Memory B cell (primary cell): ENCODE results near the gene ASPHD2.

Source experiments
- ATAC-seq: fragments of 150-1000 bp; cut with Tn5 transposase; 2 replicates; pipeline ENCODE4 v1.10.0; 2021; ENCODE audit warnings: low read depth, mild to moderate bottlenecking, moderate library complexity
- DNase-seq, 2 donors: peaks; one replicate each; pipeline ENCODE4 v3.0.0; 2022; ENCODE audit warnings: low spot score in 2 of 2
- H3K27ac Mint-ChIP-seq: one replicate; pipeline ENCODE4 v1.8.0; 2022; ENCODE audit warnings: mild to moderate bottlenecking, moderate library complexity, mixed read lengths
- H3K27me3 Mint-ChIP-seq: one replicate; pipeline ENCODE4 v1.8.0; 2022; ENCODE audit warnings: mixed read lengths
- H3K36me3 Mint-ChIP-seq: one replicate; pipeline ENCODE4 v1.8.0; 2022; ENCODE audit warnings: mild to moderate bottlenecking, mixed read lengths
- H3K4me1 Mint-ChIP-seq: one replicate; pipeline ENCODE4 v1.8.0; 2022; ENCODE audit warnings: mixed read lengths
- H3K4me3 Mint-ChIP-seq: one replicate; pipeline ENCODE4 v1.8.0; 2022; ENCODE audit warnings: mild to moderate bottlenecking, moderate library complexity, mixed read lengths
- H3K9me3 Mint-ChIP-seq: one replicate; pipeline ENCODE4 v1.8.0; 2022; ENCODE audit warnings: mixed read lengths

The ASPHD2 gene

DNA sequence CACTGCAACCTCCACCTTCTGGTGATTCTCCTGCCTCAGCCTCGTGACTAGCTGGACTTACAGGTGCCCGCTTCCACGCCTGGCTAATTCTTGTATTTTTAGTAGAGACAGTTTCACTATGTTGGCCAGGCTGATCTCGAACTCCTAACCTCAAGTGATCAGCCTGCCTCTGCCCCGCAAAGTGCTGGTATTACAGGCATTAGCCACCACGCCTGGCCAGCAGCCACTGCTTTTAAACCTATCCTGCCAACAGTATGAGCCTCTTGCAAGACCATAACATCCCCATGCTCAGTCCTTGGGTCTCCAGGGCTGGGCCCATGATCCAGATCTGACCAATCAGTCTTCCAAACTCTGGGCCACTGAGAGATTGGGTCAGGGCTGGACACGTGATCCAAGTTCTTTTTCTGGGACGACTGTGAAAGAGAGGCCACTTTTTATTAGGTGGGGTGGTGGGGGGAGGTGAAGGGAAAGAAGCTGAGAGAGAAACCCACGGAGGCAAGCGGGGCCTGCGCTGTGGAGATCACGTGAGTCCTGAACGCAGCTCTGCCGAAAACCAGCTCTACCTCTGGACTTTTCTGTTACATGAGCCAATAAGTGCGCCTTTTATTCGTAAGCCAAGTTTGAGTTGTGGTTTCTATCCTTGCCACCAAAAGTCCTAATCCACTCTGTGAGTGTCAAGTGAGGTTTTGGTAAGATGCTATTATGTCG lies 17.9 kb downstream of the ASPHD2 start:
- Mint-ChIP-seq H3K4me3 (no peak overlapping the region), H3K4me1 (no peaks in the 10 kb centered on the region), H3K27ac (no peak overlapping the region), H3K9me3 (no peaks in the 10 kb centered on the region), H3K27me3 (no peaks in the 10 kb centered on the region), H3K36me3 (peaks cover 12% of the 10 kb centered on the region)
- ATAC-seq (no peak), DNase-seq (no peak)

DNA sequence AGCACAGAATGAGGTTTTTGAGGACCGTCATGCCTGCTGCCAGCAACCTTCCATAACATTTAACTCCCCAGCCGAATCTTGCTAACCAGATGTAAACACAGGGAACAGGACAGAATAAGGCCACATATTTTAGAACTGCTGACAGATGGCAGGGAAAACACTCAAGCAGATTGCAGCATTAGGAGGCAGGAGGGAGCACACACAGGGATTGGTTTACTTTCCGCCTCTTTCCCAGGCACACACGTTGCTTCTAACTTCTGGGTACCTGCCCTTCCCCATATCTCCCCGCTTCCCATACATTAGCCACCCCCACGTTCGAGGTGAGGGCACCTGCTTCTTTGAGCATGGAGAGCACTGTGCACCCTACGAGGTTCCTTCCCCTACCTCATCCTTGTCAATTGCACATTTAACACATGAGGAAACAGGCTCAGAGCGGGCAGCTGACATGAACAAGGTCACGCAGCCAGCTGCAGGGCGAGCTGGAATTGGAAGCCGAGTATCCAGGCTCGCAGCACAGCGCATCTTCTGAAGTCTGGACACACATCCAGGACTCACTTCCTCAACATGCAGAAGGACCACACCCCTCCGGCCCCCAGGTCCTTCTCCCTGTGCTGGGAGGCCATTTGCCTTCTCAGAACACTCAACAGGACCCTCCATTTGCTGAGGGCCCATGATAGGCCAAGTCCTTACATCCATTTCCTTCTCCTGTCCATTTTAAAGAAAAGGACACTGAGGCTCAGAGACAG lies 18.7 kb downstream of the ASPHD2 start:
- H3K27ac Mint-ChIP-seq = peak overlapping the region; percentile 3
- no peaks in the 10 kb centered on the region for H3K4me1 Mint-ChIP-seq
- no peaks in the 10 kb centered on the region for H3K27me3 Mint-ChIP-seq
- ATAC-seq (no peak), DNase-seq (no peak)
- H3K9me3 Mint-ChIP-seq = no peaks in the 10 kb centered on the region
- peaks cover 14% of the 10 kb centered on the region for H3K36me3 Mint-ChIP-seq
- H3K4me3 Mint-ChIP-seq = no peak overlapping the region

DNA sequence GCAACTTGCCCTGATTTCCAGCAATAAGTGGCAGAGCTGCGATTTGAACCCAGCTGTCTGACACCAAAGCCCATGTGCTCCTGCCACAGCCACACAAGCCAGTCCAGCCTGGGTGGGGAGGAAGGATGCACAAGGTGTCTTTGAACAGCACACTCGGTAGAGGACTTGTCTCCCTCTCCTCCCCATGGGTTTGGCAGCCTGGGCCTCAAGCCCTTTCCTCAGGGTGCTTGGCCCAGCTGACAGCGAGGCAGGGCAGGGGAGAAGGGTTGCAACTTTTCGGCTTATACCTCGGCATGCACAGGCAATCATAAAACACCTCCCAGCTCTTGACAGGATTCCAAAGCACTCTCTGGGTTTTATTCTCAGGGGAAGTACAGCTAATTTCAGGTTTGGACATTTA lies 19.3 kb downstream of the ASPHD2 start:
- no peak for ATAC-seq
- no peaks in the 10 kb centered on the region for H3K4me1 Mint-ChIP-seq
- no peak for DNase-seq
- H3K36me3 Mint-ChIP-seq = peaks cover 17% of the 10 kb centered on the region
- no peak overlapping the region for H3K27ac Mint-ChIP-seq
- H3K9me3 Mint-ChIP-seq = no peaks in the 10 kb centered on the region
- H3K27me3 Mint-ChIP-seq = no peaks in the 10 kb centered on the region
- no peak overlapping the region for H3K4me3 Mint-ChIP-seq

DNA sequence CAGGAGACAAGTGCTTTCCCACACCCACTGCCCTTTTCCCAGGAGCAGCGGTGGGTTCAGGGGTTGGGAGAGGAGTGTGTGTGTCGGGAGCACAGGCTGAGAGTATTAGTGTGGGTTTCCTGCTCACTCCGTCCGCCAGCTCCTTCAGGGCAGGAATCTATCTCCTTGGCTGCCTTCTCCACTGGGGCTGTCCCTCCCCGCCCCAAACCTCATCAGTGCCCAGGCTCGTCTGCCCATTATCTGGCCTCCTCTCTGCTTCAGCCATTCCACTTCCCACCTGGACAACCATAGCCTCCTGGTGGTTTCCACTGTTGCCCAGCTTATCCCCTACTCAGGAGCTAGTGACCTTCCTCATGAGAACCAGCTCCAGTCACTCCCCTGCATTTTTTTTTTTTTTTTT lies 19.9 kb downstream of the ASPHD2 start:
- no peak overlapping the region for H3K27ac Mint-ChIP-seq
- no peak for ATAC-seq

DNA sequence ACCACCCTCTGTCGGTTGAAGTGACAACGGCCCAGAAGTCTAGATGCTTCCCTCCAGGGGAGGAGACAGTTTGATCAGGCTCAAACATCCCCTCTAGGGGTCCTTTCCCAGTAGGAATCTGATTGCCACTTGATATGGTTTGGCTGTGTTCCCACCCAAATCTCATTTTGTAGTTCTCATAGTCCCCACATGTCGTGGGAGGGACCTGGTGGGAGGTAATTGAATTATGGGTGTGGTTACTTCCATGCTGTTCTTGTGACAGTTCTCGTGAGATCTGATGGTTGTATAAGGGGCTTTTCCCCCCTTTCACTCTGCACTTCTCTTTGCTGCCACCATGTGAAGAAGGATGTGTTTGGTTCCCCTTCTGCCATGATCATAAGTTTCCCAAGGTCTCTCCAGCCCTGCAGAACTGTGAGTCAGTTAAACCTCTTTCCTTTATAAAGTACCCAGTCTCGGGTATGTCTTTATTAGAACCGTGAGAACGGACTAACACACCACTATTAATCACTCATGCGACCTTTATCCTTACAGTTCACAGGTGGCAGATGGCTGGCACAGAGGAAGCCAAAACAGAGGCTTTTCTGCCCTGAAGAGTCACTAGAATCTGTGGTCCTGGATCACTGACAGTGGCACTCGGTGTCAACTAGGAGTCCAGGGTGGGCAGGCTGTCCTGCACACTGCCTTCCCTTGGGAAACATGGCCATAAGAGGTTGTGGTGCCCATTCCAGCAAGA lies 21.6 kb downstream of the ASPHD2 start:
- Mint-ChIP-seq H3K9me3 (no peaks in the 10 kb centered on the region), H3K36me3 (peaks cover 19% of the 10 kb centered on the region), H3K27me3 (no peaks in the 10 kb centered on the region), H3K27ac (no peak overlapping the region), H3K4me1 (no peaks in the 10 kb centered on the region), H3K4me3 (no peak overlapping the region)
- DNase-seq (no peak), ATAC-seq (no peak)

More for the DNA sequence above, 19.9 kb downstream of the ASPHD2 start:
- Mint-ChIP-seq H3K36me3 (peaks cover 20% of the 10 kb centered on the region), H3K27me3 (no peaks in the 10 kb centered on the region), H3K4me3 (no peak overlapping the region), H3K4me1 (no peaks in the 10 kb centered on the region), H3K9me3 (no peaks in the 10 kb centered on the region)
- no peak for DNase-seq

DNA sequence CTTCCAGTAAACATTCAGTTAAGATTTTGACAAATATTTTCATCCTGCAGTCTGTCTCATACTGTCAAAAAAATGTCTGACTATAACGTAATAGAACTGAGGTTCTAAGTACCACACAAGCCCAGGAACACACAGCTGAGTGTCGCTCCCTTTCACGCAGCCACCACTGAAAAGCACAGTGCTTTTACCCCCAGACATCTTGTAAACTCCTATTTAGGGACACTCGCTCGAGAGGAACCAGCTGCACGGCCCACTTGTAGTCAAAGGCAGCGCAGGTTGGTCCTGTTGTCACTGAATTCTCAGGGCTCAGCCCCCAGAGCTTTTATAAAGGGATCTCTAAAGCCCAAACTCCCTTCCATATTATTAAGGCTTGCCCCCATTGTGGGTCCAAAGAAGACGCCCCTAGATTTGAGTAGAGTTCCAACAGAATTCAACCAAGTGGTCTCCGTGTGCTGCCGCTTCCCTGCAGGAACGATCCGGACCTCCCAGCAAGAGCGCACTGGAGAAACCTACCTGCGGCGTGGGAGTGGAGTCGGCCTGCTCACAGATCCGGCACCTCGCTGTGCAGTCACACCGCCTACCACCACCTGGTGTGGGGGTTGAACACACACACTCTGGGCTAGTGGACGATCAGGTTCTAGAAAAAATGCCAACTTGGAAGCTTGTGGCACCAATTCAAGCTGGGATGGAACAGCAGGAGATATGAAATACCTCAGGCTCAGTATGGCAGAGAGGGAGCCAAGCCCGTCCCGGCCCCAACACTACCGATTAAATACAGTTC lies 23.4 kb downstream of the ASPHD2 start:
- Mint-ChIP-seq H3K9me3 (no peaks in the 10 kb centered on the region), H3K27ac (no peak overlapping the region), H3K4me1 (no peaks in the 10 kb centered on the region), H3K4me3 (no peak overlapping the region), H3K27me3 (no peaks in the 10 kb centered on the region), H3K36me3 (peaks cover 25% of the 10 kb centered on the region)
- ATAC-seq (no peak), DNase-seq (no peak)

DNA sequence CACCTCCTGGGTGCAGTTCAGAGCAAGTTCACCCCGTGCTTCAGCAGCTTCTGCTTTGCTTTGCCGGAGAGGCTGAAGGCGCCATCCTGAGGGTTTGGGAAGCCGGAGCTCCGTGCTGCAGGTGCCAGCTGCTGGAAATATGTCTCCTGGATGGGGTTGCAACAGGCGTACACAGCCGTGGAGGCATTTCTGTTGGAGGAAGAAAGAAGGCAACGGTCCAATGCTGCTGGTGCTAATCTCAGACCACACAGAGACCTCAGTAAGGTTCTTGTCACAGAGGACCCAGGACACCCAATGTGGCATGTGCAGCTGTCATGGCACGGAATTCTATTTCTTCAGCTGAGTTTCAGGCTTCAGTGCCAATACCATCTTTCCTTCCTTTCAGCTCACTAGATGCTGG lies 24.2 kb downstream of the ASPHD2 start:
- Mint-ChIP-seq H3K27ac (no peak overlapping the region), H3K4me3 (no peak overlapping the region), H3K9me3 (no peaks in the 10 kb centered on the region), H3K36me3 (peaks cover 30% of the 10 kb centered on the region), H3K4me1 (no peaks in the 10 kb centered on the region), H3K27me3 (no peaks in the 10 kb centered on the region)
- ATAC-seq (no peak), DNase-seq (no peak)

DNA sequence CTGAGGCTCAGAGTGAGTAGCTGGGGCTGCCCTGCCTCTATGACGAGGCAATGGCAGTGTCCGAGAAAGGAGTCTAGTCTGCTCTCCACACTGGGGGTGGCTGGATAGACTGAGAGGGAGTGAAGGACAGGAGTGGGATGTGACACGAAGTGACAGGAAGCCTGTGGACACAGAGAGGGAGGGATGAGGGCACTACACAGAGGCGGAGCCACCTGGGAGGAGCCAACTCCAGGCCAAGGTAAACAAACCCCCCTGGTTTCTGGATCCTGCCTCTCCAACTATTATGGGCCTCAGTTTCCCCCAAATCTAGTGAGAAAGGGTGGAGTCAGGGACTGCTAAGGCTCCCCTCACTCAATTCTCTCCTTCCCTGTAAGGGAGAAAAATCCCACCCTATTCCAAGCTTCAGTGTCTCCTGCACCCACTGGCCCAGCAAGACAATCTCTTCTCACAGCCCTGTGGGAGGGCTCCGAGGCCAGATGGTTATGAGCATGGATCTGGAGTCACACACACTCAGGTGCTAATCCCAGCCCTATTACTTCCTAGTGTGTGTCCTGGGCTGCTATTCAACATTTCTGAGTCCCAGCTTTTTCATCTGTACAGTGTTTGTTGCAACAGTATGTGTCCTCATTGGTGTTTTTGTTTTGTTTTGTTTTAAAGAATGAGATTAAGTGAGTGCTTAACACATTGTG lies 24.9 kb downstream of the ASPHD2 start:
- Mint-ChIP-seq H3K4me1 (no peaks in the 10 kb centered on the region), H3K36me3 (peaks cover 32% of the 10 kb centered on the region), H3K9me3 (no peaks in the 10 kb centered on the region), H3K27ac (no peak overlapping the region), H3K27me3 (no peaks in the 10 kb centered on the region), H3K4me3 (no peak overlapping the region)
- DNase-seq = no peak
- no peak for ATAC-seq

DNA sequence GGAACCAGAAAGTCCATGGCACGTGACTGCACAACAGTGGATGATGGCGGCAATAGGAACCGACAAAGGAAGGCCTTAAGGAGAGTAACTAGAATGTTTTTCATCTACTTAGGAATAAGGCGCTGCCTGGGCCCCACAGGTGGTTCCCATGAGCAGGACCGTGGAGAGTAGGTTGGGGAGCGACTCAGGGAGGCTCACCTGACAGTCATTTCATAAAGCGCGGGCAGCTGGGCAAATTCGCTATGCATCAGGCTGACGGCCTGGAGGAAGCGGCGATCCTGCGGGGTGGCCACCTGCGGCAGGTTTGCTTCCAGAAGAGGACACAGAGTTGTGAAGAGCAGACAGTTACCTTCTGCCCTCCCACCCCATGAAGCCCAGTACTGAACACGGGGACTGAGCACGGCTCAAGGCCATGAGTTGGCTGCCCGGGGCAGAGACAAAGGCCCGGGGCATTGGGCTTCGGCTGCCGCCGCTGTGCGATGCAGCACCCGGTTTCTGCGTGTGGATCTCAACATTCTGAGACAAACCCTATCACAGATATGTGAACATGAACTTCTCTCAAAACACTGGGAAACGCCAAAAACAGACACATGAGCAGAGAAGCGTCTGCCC lies 28.7 kb downstream of the ASPHD2 start:
- Mint-ChIP-seq H3K4me3 (no peak overlapping the region), H3K27ac (no peak overlapping the region), H3K27me3 (no peaks in the 10 kb centered on the region), H3K4me1 (peaks cover 2% of the 10 kb centered on the region), H3K36me3 (peaks cover 30% of the 10 kb centered on the region), H3K9me3 (no peaks in the 10 kb centered on the region)
- ATAC-seq (no peak), DNase-seq (no peak)

DNA sequence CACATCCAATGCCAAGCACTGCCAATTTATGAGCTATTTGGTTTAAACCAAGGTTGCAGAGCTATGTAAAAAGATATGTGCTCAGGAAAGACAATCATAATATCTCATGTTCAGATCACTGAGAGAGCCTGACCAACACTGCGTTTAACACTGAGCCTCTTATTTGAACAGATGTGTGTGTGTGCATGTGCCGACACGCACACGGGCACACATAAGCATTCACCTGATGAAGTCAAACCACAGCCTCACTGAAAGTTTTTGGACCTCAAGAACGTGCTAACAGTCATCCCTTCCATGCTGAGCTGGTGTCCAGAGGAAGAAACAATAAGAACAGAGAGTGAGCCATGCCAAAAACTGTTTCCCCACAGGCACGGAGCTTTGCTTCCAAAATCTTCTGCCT lies 31.1 kb downstream of the ASPHD2 start:
- no peak overlapping the region for H3K4me3 Mint-ChIP-seq
- no peaks in the 10 kb centered on the region for H3K27me3 Mint-ChIP-seq
- DNase-seq = no peak
- H3K9me3 Mint-ChIP-seq = no peaks in the 10 kb centered on the region
- no peak for ATAC-seq
- H3K27ac Mint-ChIP-seq = no peak overlapping the region
- peaks cover 2% of the 10 kb centered on the region for H3K4me1 Mint-ChIP-seq
- peaks cover 27% of the 10 kb centered on the region for H3K36me3 Mint-ChIP-seq

DNA sequence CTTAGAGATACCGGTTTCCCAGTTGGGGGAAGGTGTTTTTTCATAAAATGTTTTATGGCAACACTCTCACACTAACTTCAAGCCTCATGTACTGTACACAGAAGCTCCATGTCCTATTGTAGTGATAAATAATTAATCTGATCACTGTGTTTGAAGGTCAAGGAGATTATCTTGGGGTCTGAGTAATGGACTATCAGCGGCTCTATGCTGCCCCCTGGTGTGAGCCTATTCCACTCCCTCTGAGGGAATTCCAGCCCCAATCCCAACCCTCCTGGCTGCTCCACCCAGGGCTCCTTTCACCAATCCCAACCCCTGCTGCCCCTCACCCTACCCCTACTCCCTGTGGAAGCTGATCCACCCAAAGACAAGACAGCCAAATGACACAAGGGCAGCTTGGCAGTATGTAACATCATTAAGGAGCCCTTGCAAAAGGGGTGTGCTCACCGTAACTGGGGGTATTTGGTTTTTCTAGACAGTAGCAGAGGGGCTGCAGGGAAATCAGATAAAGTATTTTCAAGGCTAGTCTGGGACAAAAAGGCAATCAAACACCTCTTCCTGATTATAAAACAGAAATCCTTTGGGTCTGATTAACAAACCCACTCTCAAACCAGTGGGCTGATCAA lies 32.2 kb downstream of the ASPHD2 start:
- H3K9me3 Mint-ChIP-seq = no peaks in the 10 kb centered on the region
- H3K27me3 Mint-ChIP-seq = no peaks in the 10 kb centered on the region
- H3K4me1 Mint-ChIP-seq = peaks cover 2% of the 10 kb centered on the region
- ATAC-seq = peak; percentile 32
- peak; percentile 32 to 44 for DNase-seq
- peaks cover 30% of the 10 kb centered on the region for H3K36me3 Mint-ChIP-seq
- no peak overlapping the region for H3K4me3 Mint-ChIP-seq
- H3K27ac Mint-ChIP-seq = no peak overlapping the region

DNA sequence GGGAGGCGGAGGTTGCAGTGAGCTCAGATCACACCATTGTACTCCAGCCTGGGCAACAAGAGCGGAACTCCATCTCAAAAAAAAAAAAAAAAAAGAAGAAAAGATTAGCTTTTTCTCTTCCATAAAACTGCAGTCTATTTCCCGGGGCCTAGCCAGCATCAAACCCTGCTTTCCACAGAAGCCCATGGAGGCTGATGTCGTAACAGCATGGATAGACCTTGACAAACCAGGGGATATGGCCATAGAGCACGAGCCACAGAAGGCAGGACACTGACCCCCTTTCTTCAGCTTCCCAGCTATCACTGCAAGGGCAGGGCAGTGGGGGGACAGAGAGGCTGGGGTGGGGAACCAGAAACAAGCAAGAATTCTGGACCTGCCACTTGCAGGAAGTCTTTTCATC lies 33.0 kb downstream of the ASPHD2 start:
- Mint-ChIP-seq H3K4me1 (peaks cover 2% of the 10 kb centered on the region), H3K9me3 (no peaks in the 10 kb centered on the region), H3K4me3 (no peak overlapping the region), H3K27me3 (no peaks in the 10 kb centered on the region), H3K36me3 (peaks cover 34% of the 10 kb centered on the region), H3K27ac (no peak overlapping the region)
- DNase-seq = no peak
- no peak for ATAC-seq

DNA sequence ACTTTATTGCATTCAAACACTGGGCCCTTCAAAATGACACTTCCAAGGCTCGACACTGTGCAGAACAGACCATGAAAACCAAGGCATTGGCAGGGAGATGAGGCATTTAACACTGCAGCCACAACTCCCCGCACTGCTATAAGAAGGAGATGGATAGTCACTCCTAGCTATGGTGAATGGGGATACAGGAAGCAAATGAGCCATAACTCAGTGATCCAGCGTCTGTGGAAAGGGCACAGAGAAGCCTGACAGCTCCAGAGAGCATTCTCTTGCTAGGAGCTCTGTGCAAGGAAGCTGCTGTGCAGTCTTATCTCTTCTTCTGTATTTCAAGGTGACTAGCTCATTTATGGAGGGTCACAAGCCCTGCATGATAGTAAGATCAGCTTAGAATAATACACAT lies 33.6 kb downstream of the ASPHD2 start:
- H3K36me3 Mint-ChIP-seq = peaks cover 32% of the 10 kb centered on the region
- H3K27me3 Mint-ChIP-seq = no peaks in the 10 kb centered on the region
- peaks cover 2% of the 10 kb centered on the region for H3K4me1 Mint-ChIP-seq
- no peak overlapping the region for H3K4me3 Mint-ChIP-seq
- DNase-seq (no peak), ATAC-seq (no peak)
- no peaks in the 10 kb centered on the region for H3K9me3 Mint-ChIP-seq
- no peak overlapping the region for H3K27ac Mint-ChIP-seq
